ENCODE measurements around the gene TAMALIN. TPM values are rescaled to one million over a fixed set of nuclear protein-coding genes. Genes with fewer than 3 reads are reported as not detected.

Gene TAMALIN
- total RNA-seq, 2 experiments from 2014 or later = 495 to 525 TPM

DNA sequence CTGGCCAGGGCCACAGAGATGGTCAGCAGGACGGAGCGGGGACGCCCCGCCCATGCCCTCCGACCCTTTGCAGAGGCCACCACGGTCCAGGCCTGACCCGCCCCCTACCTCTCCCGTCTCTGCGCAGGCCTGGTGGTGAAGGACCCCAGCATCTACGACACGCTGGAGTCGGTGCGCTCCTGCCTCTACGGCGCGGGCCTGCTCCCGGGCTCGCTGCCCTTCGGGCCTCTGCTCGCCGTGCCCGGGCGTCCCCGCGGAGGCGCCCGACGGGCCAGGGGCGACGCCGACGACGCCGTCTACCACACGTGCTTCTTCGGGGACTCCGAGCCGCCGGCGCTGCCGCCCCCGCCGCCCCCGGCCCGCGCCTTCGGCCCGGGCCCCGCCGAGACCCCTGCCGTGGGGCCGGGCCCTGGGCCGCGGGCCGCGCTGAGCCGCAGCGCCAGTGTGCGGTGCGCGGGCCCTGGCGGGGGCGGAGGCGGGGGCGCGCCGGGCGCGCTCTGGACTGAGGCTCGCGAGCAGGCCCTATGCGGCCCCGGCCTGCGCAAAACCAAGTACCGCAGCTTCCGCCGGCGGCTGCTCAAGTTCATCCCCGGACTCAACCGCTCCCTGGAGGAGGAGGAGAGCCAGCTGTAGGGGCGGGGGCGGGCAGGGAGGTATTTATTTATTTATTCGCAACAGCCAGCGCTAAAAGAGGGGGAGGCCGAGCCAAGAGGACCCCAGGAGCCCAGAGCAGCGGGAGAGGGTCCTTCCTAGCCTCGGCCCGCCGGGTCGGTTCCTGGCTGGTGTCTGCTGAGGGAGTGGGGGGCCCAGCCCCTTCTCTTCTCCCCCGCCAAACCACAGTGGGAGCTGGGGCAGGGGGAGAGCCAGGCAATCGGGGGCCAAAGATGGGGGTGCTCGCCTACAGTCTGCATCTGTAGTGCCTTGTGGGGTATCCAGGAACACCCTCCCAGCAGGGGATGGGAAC is 8.1 kb downstream of the TAMALIN start:
- H3K27me3 Mint-ChIP-seq = no peaks in the 10 kb centered on the region
- Histone ChIP-seq H3K9me3 (ENCODE audit: control insufficient read depth in 1 of 2, insufficient read depth in 1 of 2, low read length in 2 of 2) (peaks cover 0 to 4% of the 10 kb centered on the region in 2 experiments), H3K4me1 (ENCODE audit: insufficient read depth, low read length) (no peaks in the 10 kb centered on the region), H3K27ac (ENCODE audit: low read depth in 1 of 2, low read length in 2 of 2) (no peak overlapping the region), H3K36me3 (ENCODE audit: insufficient read depth, low read length) (peaks cover 32% of the 10 kb centered on the region), H3K4me3 (ENCODE audit: low read length) (no peak overlapping the region), H3K27me3 (ENCODE audit: control insufficient read depth in 1 of 2, insufficient read depth in 2 of 2, low read length in 2 of 2) (no peaks in the 10 kb centered on the region)
- ATAC-seq (ENCODE audit: poor library complexity) = no peak
- intact Hi-C loops (cut with DNase I, micrococcal nuclease) = no loop called here
- POLR2A ChIA-PET = no interaction called here
- peaks cover under 1% of the 10 kb centered on the region for H3K4me1 Mint-ChIP-seq (ENCODE audit: low read depth)
- H3K27ac Mint-ChIP-seq = peak overlapping the region; percentile 56
- no peak overlapping the region for H3K4me3 Mint-ChIP-seq
- H3K9me3 Mint-ChIP-seq = no peaks in the 10 kb centered on the region
- TF ChIP-seq CTCF (IDR thresholded peaks at IDR 0.05) = no peak
- DNase-seq = peak in 1 of 14 experiments; percentile 30
- CTCF ChIA-PET = no interaction called here
- H3K36me3 Mint-ChIP-seq (ENCODE audit: low read depth) = peaks cover 57% of the 10 kb centered on the region

GRCh38 chr12:52015532-52016041 is 8.8 kb downstream of the TAMALIN start:
- Histone ChIP-seq H3K4me3 (ENCODE audit: low read length) (no peak overlapping the region), H3K27me3 (ENCODE audit: control insufficient read depth in 1 of 2, insufficient read depth in 2 of 2, low read length in 2 of 2) (no peaks in the 10 kb centered on the region), H3K36me3 (ENCODE audit: insufficient read depth, low read length) (peaks cover 27% of the 10 kb centered on the region), H3K4me1 (ENCODE audit: insufficient read depth, low read length) (peaks cover 4% of the 10 kb centered on the region), H3K27ac (ENCODE audit: low read depth in 1 of 2, low read length in 2 of 2) (no peak overlapping the region), H3K9me3 (ENCODE audit: control insufficient read depth in 1 of 2, insufficient read depth in 1 of 2, low read length in 2 of 2) (no peaks in the 10 kb centered on the region)
- peaks cover 7% of the 10 kb centered on the region for H3K4me1 Mint-ChIP-seq (ENCODE audit: low read depth)
- H3K4me3 Mint-ChIP-seq = peak overlapping the region; percentile 63
- H3K36me3 Mint-ChIP-seq (ENCODE audit: low read depth) = peaks cover 53% of the 10 kb centered on the region
- TF ChIP-seq CTCF (IDR thresholded peaks at IDR 0.05) = no peak
- DNase-seq (peak in 1 of 14 experiments; percentile 33), ATAC-seq (ENCODE audit: poor library complexity) (peak; percentile 9)
- peak overlapping the region; percentile 47 for H3K27ac Mint-ChIP-seq
- no peaks in the 10 kb centered on the region for H3K9me3 Mint-ChIP-seq
- CTCF ChIA-PET = no interaction called here
- POLR2A ChIA-PET = no interaction called here
- intact Hi-C loops (cut with DNase I, micrococcal nuclease) = no loop called here
- H3K27me3 Mint-ChIP-seq = no peaks in the 10 kb centered on the region

GRCh38 chr12:52018433-52019112 is 11.8 kb downstream of the TAMALIN start:
- no peak overlapping the region for H3K27ac ChIP-seq (ENCODE audit: low read depth in 1 of 2, low read length in 2 of 2)
- peaks cover 11% of the 10 kb centered on the region for H3K36me3 ChIP-seq (ENCODE audit: insufficient read depth, low read length)
- Mint-ChIP-seq H3K36me3 (ENCODE audit: low read depth) (peaks cover 26% of the 10 kb centered on the region), H3K27ac (no peak overlapping the region), H3K4me1 (ENCODE audit: low read depth) (peaks cover 13% of the 10 kb centered on the region), H3K4me3 (no peak overlapping the region), H3K9me3 (no peaks in the 10 kb centered on the region), H3K27me3 (no peaks in the 10 kb centered on the region)
- CTCF ChIA-PET = interaction anchor here (1.6 to 9.5 kb wide), 2 partner anchors 11 to 25 kb away, joined by 5 to 184 read pairs; partner anchors contain the start of gene TAMALIN
- no peak overlapping the region for H3K4me3 ChIP-seq (ENCODE audit: low read length)
- ATAC-seq (ENCODE audit: poor library complexity) (no peak), DNase-seq (peak in 1 of 14 experiments; percentile 15)
- intact Hi-C loops (cut with DNase I, micrococcal nuclease) = no loop called here
- POLR2A ChIA-PET = interaction anchor here (1.3 to 8.2 kb wide), 2 partner anchors 10 to 25 kb away, joined by 4 to 73 read pairs; partner anchors contain the start of gene TAMALIN
- no peaks in the 10 kb centered on the region for H3K27me3 ChIP-seq (ENCODE audit: control insufficient read depth in 1 of 2, insufficient read depth in 2 of 2, low read length in 2 of 2)
- no peaks in the 10 kb centered on the region for H3K9me3 ChIP-seq (ENCODE audit: control insufficient read depth in 1 of 2, insufficient read depth in 1 of 2, low read length in 2 of 2)
- peaks cover 21% of the 10 kb centered on the region for H3K4me1 ChIP-seq (ENCODE audit: insufficient read depth, low read length)
- TF ChIP-seq CTCF (IDR thresholded peaks at IDR 0.05) = no peak
